ENCODE results near the gene XRCC5. TPM values are rescaled to one million over a fixed set of nuclear protein-coding genes. Genes with fewer than 3 reads are reported as not detected.

XRCC5 gene
- total RNA-seq, 4 donors from 2014 or later, result 112 to 153 (median 143) TPM

DNA sequence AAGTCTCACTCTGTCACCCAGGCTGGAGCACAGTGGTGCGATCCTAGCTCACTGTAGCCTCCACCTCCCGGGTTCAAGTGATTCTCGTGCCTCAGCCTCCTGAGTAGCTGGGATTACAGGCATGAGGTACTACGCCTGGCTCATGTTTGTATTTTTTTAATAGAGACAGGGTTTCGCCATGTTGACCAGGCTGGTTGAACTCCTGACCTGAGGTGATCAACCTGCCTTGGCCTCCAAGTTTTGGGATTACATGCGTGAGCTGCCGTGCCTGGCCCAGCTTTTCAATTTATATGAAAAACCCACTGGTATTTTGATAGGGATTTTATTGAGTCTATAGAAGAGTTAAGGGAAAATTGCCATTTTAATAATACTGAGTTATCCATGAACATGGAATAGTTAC is 63.3 kb downstream of the XRCC5 start:
- no peak for DNase-seq (ENCODE audit: low spot score)
- ATAC-seq (ENCODE audit: low FRiP score), result no peak
- TF ChIP-seq, protein P1, sequence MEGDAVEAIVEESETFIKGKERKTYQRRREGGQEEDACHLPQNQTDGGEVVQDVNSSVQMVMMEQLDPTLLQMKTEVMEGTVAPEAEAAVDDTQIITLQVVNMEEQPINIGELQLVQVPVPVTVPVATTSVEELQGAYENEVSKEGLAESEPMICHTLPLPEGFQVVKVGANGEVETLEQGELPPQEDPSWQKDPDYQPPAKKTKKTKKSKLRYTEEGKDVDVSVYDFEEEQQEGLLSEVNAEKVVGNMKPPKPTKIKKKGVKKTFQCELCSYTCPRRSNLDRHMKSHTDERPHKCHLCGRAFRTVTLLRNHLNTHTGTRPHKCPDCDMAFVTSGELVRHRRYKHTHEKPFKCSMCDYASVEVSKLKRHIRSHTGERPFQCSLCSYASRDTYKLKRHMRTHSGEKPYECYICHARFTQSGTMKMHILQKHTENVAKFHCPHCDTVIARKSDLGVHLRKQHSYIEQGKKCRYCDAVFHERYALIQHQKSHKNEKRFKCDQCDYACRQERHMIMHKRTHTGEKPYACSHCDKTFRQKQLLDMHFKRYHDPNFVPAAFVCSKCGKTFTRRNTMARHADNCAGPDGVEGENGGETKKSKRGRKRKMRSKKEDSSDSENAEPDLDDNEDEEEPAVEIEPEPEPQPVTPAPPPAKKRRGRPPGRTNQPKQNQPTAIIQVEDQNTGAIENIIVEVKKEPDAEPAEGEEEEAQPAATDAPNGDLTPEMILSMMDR (IDR thresholded peaks at IDR 0.05), result no peak

DNA sequence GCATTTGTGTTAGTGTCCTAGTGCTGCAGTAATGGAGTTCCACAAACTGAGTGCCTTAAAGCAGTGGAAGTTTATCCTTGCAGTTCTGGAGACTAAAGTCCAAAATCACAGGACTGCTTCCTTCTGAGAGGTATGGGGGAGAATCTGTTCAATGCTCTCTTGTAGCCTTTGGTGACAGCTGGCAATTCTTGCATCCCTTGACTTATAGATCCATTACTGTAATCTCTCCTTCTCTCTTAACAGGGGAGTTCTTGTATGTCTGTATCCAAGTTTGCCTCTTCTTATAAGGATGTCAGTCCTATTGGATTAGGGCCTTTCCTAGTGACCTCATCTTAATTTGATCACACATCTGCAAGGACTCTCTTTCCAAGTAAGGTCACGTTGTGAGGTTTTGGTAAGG is 69.9 kb downstream of the XRCC5 start:
- TF ChIP-seq, protein P1 (IDR thresholded peaks at IDR 0.05), result no peak
- DNase-seq (ENCODE audit: low spot score) (no peak), ATAC-seq (ENCODE audit: low FRiP score) (no peak)

DNA sequence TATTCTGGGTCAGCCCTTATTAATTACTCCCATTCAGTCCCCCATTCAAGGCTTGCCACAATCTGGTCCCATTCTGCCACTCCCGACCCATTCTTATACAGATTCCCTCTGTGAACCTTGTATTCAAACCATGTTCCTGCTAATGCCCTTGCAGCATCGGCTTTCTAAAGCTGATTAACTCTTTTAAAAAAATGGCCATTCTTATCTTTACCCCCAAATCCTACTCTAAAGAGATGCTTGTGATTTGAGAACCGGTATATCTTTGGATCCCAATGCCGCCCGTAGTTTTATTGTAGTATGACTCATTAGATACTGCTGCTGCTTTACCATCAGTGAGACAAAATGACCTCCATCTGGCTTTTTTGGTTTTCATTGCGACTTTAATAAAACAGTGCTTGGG is 72.2 kb downstream of the XRCC5 start:
- TF ChIP-seq, protein P1 (IDR thresholded peaks at IDR 0.05), result no peak
- DNase-seq (ENCODE audit: low spot score), result no peak
- no peak for ATAC-seq (ENCODE audit: low FRiP score)

DNA sequence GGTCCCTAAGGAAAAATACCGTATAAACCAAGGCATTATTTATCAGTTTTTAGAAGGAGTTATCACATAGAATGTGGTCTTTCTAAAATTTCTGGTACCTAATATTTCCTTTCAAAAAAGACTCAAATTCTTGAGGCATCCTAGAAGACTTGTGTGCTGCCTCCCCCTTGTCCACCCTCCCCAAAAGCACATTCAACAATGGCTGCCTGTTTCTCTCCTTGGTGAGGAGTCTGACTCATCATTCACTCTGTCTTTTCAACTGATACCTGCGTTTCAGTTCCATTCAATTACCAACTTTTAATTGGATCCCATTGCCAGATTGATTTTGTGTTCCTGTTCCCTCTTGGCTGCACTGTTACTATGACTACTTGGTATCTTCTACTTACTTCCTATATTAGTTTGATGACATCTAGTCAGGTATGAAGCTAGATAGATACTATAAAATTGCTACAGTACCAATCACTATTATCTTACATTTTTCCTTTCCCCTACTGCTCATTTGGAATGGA is 72.9 kb downstream of the XRCC5 start:
- ATAC-seq (ENCODE audit: low FRiP score) (no peak), DNase-seq (ENCODE audit: low spot score) (no peak)
- TF ChIP-seq, protein P1 (IDR thresholded peaks at IDR 0.05), result no peak

DNA sequence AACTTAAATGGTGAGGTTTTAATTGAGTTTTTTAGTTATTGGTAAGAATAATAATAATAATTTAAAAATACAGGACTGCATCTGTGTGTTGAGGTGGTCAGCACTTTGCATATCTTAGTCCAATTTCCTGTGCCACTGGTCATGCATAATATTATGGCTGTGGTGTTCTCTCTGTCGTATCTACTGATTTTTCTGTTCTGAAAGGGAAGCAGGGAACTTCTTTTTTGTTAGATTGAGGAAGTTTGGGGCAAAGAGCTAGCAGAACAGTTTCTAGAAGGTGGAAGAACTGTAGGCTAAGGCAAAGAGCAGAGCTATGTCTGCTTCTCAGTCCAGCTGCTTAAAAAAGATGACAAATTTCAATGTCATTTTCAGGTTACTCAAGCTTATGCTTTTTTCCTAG is 74.3 kb downstream of the XRCC5 start:
- ATAC-seq (ENCODE audit: low FRiP score), result no peak
- no peak for DNase-seq (ENCODE audit: low spot score)
- TF ChIP-seq, protein P1 (IDR thresholded peaks at IDR 0.05), result no peak

DNA sequence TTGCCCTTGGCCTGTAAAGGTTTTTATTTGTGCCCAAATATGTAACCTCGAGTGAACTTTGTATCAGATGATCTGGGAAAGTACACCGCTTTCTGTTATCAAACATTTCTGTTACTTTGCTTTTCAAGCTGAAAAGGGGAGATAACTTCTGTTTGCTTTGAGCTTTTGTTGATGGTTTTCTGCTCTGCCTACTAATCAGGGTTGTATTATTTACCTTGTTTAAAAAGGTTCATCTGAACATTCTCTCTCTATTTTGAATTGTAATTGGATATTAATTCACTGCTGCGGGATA is 79.4 kb downstream of the XRCC5 start:
- ATAC-seq (ENCODE audit: low FRiP score), result no peak
- DNase-seq (ENCODE audit: low spot score), result no peak
- TF ChIP-seq, protein P1 (IDR thresholded peaks at IDR 0.05), result no peak

DNA sequence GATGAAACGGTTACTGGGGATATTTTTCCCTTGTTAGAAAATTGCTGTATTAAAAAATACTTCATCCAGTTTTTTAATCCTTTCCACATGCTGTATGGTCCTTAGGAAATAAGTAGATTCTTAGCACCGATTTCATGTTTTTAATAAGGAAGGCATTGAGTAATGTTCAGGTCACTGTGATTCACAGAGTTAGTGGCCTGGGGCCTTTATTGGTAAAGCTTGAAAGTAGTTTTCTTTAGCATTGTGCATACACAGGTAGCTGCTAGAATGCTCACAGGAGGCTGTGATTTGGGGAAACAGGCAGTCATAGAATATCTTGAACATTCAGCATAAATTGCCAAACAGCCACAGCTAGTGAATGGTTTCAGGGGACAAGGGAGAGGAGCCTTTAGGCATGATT is 79.8 kb downstream of the XRCC5 start:
- DNase-seq (ENCODE audit: low spot score), result no peak
- no peak for ATAC-seq (ENCODE audit: low FRiP score)
- TF ChIP-seq, protein P1 (IDR thresholded peaks at IDR 0.05), result no peak
